HG03039 (cell line): ENCODE measurements around the gene LANCL2.
"Not testable (repeated sequence)": the region's sequence is repeated elsewhere in the genome, so short reads cannot be mapped to it uniquely, and the experiment has no call there.

ENCODE experiments used
- ATAC-seq: cut with Tn5 transposase; IDR thresholded peaks from one replicate; pipeline ENCODE4 v1.9.1; 2021; ENCODE audit warnings: mild to moderate bottlenecking, moderate library complexity; ENCODE audit not compliant: unreplicated experiment

LANCL2 gene

GRCh38 chr7:55400191-55400590 lies 35.1 kb downstream of the LANCL2 start:
- ATAC-seq: no peak

GRCh38 chr7:55402506-55402905 lies 37.4 kb downstream of the LANCL2 start:
- not testable (repeated sequence) for ATAC-seq

- no peak for ATAC-seq
Observed at GRCh38 chr7:55405856-55406541, 40.9 kb downstream of the LANCL2 start.

DNA sequence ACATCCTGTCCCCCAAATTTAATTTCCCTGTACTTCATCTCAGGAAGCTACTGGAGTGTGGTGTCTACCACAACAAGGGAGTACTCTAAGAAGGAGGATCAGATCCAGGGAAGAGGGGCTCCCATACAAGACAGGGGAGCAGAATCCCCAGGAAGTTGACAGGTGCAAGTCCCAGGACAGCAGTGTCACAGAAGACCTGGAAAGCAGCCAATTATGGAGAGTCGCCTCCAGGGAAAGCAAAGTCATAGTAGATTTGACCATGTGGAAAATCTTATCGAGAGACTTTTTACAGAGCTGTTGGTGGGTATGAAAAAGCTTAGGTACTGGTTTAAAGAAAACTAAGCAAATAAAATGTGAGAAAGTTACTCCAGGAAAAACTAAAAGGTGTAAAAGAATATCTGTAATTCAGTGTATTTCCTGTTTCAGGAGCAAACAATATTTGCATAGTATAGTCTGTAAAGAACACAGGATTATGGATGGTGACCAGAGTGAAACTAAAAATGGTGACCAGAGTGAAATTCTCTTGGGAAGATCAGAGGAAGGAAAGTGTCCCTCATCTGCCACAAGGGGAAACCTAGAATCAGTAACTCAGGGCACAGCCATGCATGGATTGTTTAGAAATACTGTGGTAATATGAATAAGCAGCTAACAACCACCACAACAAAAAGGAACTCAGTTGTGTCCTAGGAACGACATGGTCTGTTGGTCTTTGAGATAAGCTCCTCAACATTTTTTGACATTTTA lies 44.5 kb downstream of the LANCL2 start:
- no peak for ATAC-seq

DNA sequence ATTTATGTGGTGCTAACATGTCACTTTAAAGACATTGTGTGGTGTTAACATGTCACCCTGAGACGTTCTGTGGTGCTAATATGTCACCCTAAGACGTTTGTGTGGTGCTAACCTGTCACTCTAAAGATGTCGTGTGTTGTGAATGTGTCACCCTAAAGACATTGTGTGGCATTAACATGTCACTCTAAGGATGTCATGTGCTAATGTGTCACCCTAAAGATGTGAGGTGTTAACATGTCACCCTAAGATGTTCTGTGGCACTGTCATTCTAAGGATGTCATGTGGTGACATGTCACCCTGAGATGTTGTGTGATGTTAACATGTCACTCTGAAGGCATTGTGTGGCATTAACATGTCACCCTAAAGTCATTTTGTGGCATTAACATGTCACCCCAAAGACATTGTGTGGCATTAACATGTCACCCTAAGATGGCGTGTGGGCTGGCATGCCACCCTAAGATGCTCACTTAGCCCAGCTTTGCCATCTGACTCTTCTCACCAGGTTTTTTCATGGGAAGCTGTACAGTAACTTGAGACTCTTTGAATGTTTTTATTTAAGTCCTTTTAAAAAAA lies 45.6 kb downstream of the LANCL2 start:
- ATAC-seq: no peak

- no peak for ATAC-seq
Observed at GRCh38 chr7:55411844-55412243, 46.7 kb downstream of the LANCL2 start.

DNA sequence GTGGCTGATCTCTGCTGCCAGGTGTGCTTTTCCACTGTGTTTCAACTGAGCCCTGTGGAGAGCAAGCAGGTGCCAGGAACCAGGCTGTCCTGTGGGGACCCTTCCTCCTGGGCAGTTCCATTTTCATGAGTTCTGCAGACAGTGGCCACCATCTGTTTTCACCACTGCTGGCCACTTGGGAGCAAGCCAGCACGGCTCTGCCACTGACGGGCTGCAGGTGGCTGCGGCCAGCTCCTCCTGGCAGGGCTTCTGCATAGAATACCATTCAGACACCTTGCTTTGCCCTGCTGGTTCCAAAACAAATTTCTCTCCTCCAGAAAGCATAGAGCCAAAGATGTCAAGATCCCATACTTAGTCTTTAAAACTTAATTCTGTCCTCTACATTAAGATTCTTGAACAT lies 48.3 kb downstream of the LANCL2 start:
- ATAC-seq: no peak

DNA sequence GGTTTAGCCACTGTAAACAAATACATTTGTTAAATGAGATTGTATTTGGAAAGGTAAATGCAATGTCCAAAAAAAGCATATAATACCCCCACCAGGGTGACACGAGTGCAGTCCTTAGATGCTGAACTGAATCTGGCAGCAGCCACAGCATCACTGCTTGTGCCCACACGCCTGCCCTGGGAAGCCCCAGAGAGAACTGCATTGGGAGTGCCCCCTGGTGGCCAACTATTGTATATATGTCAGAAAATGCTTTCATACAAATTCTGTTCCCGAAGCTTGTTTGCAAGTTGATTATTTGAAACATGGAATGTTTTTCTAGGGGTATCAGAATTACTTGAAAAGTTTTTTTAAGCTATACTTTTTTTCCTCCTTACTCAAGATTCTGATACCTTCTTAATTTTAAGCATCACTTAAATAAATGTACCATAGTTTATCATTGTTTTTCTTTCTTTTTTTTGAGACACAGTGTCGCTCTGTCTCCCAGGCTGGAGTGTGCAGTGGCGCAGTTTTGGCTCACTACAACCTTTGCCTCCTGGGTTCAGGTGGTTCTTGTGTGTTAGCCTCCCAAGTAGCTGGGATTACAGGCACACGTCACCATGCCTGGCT lies 50.1 kb downstream of the LANCL2 start:
- peak; percentile 85 for ATAC-seq

DNA sequence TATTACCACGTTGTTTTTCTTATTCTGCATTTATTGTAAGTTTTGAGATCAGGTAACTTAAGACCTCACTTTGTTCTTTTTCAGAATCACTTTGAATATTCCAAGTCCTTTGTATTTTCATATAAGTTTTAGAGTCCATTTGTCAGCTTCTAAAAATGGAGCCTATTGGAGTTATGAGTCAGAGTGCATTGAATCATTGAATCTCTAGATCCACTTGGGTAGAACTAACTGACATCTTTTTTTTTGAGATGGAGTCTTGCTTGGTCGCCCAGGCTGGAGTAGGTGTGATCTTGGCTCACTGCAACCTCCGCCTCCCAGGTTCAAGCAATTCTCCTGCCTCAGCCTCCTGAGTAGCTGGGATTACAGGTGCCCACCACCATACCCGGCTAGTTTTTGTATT lies 52.3 kb downstream of the LANCL2 start:
- ATAC-seq: not testable (repeated sequence)

DNA sequence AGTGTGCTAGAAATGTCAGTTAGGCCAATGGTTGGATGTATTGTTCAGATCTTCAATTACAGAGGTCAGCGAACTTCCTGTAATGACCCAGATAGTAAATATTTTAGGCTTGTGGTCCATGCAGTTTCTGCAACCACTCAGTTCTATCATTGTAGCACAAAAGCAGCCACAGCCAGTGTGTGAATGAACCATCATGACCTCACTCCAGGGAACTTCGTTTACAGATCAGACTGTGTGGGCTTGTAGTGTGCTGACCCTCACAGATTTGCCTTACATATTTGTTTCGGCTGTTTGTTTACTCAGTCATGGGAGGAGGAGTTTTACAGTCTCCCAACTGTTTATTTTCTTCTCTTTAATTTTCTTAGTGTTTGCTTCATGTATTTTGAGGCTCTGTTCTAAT lies 55.4 kb downstream of the LANCL2 start:
- ATAC-seq: no peak

- no peak for ATAC-seq
Observed at GRCh38 chr7:55423277-55423711, 58.2 kb downstream of the LANCL2 start.

- no peak for ATAC-seq
Observed at GRCh38 chr7:55423891-55424290, 58.8 kb downstream of the LANCL2 start.

DNA sequence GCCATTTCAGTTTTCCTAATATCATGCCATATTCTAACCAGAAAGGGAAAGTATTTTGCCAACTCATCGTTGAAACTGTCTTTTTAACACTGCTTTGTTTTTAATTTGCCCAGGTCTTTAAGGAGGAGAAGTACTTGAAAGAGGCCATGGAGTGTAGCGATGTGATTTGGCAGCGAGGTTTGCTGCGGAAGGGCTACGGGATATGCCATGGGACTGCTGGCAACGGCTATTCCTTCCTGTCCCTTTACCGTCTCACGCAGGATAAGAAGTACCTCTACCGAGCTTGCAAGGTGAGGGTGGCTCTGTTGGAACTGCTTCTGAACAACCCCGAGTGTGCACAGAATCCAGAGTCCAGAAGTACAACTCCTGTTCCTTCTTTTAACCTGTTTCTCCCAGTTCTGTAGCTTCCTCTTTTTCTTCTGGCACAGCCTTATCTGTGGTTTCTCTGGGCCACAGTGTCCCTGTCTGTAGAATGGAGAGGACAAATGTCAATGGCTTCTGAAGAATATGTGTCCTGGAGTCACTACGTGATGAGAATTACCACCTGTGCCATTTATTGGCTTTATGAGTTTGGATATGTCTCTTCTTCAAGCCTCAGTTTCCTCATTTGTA lies 60.1 kb downstream of the LANCL2 start:
- no peak for ATAC-seq

DNA sequence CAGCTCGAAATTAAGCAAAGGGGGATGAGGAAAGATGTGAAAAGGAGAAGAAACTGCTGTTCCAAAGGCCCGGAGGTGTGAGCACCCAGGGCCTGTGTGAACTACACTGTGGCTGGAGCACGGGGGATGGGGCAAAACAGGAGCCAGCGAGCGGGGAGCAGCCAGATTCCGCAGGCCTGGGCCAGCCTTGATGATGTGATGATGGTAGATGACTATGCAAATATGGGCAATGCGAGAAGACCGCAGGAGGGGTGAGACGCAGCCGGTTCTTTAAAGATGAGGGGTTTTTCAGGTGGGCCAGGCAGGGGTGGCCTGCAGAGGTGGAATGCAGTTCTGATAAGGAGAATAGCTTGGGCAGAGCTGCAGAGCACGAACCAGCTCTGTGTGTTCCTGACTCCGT lies 61.5 kb downstream of the LANCL2 start:
- ATAC-seq: no peak

DNA sequence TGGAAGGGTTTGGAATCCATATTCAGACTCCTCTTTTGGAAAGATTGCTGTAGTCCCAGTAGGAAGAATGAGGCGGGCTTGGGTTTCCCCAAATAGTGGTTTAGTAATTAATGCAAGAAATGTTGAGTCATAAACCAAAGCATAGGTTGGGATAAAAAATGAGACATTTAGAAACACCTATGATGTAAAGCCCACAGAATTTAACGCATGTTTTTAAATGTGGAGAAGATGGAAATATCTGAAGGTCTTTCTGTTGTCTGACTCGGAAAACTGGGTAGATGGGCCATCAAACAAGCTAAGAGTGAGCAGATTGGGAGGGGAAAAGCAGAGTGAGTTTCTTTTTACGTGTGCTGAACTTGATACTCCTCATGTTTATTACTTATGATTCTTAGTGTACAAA lies 62.2 kb downstream of the LANCL2 start:
- ATAC-seq: no peak

GRCh38 chr7:55427800-55428199 lies 62.7 kb downstream of the LANCL2 start:
- no peak for ATAC-seq

DNA sequence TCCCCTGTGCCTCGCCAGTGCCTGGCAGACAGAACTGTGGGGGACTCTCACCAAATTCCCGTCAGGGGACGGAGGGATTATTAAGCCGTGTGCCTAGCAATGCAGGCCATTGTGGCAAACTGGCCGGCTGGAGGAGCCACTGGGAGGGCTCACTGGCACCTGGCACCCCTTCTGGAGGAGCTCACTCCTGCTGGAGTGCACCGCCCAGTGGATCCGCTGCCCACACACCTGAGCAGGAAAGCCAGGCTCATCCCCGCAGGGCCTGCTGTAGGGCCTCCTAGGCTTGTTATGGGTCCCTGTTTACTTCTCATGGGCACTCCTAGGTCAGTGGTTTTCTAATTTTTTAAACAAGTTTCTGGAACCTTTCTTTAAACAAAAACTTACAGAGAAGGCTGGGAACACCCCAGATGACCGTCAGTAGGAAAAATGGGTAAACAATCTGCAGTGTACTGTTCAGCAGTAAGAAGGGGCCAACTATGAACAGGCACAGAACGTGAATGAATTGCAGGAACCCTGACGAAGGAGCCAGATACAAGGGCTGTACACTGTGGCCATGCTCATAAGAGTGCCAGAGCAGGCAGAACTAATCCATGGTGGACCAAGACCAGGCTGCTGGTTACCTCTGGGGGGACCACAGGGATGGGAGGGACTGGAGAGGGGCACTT lies 64.8 kb downstream of the LANCL2 start:
- ATAC-seq: no peak

DNA sequence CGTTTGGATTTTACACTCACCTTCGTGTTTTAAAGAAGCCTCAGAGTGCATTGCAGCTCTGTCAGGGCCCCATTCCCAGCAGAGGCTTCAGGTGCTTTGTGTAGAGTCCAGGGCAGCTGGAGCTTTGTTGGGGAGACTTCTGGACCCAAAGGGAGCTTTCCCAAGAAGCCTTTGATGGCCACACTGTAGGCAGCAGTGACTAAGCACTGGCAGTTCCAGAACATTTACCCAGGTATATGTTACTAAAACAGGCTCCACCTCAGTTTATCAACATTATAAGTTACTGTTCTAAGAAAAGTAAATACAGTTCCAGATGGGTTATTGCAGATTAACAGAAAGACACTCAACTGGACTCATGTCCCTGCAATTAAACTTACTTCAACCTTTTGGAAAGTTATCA lies 66.8 kb downstream of the LANCL2 start:
- ATAC-seq: no peak

GRCh38 chr7:55432506-55432905 lies 67.4 kb downstream of the LANCL2 start:
- no peak for ATAC-seq

- ATAC-seq: peak; percentile 66
Observed at GRCh38 chr7:55432939-55433784, 68.0 kb downstream of the LANCL2 start.
